Measurements from ENCODE around the gene KRTAP9-9.
"Not testable (repeated sequence)": the region's sequence is repeated elsewhere in the genome, so short reads cannot be mapped to it uniquely, and the experiment has no call there.

The KRTAP9-9 gene

GRCh38 chr17:41255381-41256290, at the start of gene KRTAP9-9:
TSS of gene KRTAP9-9 (plus strand) at chr17:41255384.
- not testable (repeated sequence) for DNase-seq

- no peak for DNase-seq
Observed at GRCh38 chr17:41211845-41212466, 43.2 kb upstream of the KRTAP9-9 start.

- no peak for DNase-seq
Observed at GRCh38 chr17:41212524-41213169, 42.5 kb upstream of the KRTAP9-9 start.

GRCh38 chr17:41215681-41216080, 39.5 kb upstream of the KRTAP9-9 start:
- DNase-seq: no peak

GRCh38 chr17:41223821-41224220, 31.4 kb upstream of the KRTAP9-9 start:
- no peak for DNase-seq

- DNase-seq: no peak
Observed at GRCh38 chr17:41226051-41226450, 29.1 kb upstream of the KRTAP9-9 start.

GRCh38 chr17:41226598-41227095, 28.5 kb upstream of the KRTAP9-9 start, which contains the start of gene KRTAP9-2:
TSS of gene KRTAP9-2 (plus strand) at chr17:41226648. CDS start at chr17:41226655, 7 bp downstream.
- not testable (repeated sequence) for DNase-seq

GRCh38 chr17:41230094-41230493, 25.1 kb upstream of the KRTAP9-9 start:
- no peak for DNase-seq

GRCh38 chr17:41231731-41232130, 23.5 kb upstream of the KRTAP9-9 start:
- DNase-seq: no peak

- DNase-seq: not testable (repeated sequence)
Observed at GRCh38 chr17:41232399-41233105, 22.6 kb upstream of the KRTAP9-9 start, which contains the start of gene KRTAP9-3. TSS of gene KRTAP9-3 (plus strand) at chr17:41232449. CDS start at chr17:41232502, 53 bp downstream.

- not testable (repeated sequence) for DNase-seq
Observed at GRCh38 chr17:41237116-41237515, 18.1 kb upstream of the KRTAP9-9 start.

- not testable (repeated sequence) for DNase-seq
Observed at GRCh38 chr17:41237949-41238437, 17.2 kb upstream of the KRTAP9-9 start, which contains the start of gene KRTAP9-8. TSS of gene KRTAP9-8 (plus strand) at chr17:41237999. CDS start at chr17:41238052, 53 bp downstream.

GRCh38 chr17:41246995-41247787, 8.0 kb upstream of the KRTAP9-9 start:
- DNase-seq: not testable (repeated sequence)

GRCh38 chr17:41249637-41250240, 5.4 kb upstream of the KRTAP9-9 start, which contains the start of gene KRTAP9-4:
TSS of gene KRTAP9-4 (plus strand) at chr17:41249687. CDS start at chr17:41249721, 34 bp downstream.
- not testable (repeated sequence) for DNase-seq

- no peak for DNase-seq
Observed at GRCh38 chr17:41251261-41251660, 3.9 kb upstream of the KRTAP9-9 start.

- DNase-seq: no peak
Observed at GRCh38 chr17:41254861-41255260, 323 bp upstream of the KRTAP9-9 start.

GRCh38 chr17:41256291-41256685, 1.1 kb downstream of the KRTAP9-9 start:
- no peak for DNase-seq

- DNase-seq: no peak
Observed at GRCh38 chr17:41258406-41258805, 3.2 kb downstream of the KRTAP9-9 start.

GRCh38 chr17:41263212-41263611, 8.0 kb downstream of the KRTAP9-9 start:
- no peak for DNase-seq

- no peak for DNase-seq
Observed at GRCh38 chr17:41264599-41264998, 9.4 kb downstream of the KRTAP9-9 start.

- no peak for DNase-seq
Observed at GRCh38 chr17:41265078-41265477, 9.9 kb downstream of the KRTAP9-9 start, which contains the start of gene KRTAP9-6. TSS of gene KRTAP9-6 (plus strand) at chr17:41265378. CDS start at chr17:41265378, 0 bp downstream.
